ENCODE results near the gene FIBIN. TPM values are rescaled to one million over a fixed set of nuclear protein-coding genes. Genes with fewer than 3 reads are reported as not detected.

The FIBIN gene
- total RNA-seq, 1 experiment from 2014 or later, result not detected

- no TSS peak for BruUV-seq (replicated peaks)
- H3K9me2 ChIP-seq (ENCODE audit: insufficient read depth), result no peaks in the 10 kb centered on the region
- ChIA-PET CTCF (no interaction called here), POLR2A (ENCODE audit: unreplicated experiment) (no interaction called here)
- intact Hi-C loops (cut with micrococcal nuclease; ENCODE audit: unreplicated experiment), result no loop called here
- H2AFZ ChIP-seq, result no peak overlapping the region
- H3K4me3 ChIP-seq, result no peak overlapping the region
- DNase-seq, result no peak
- no peak overlapping the region for H3K27ac ChIP-seq
- H3F3A ChIP-seq (ENCODE audit: insufficient read depth, low read depth), result no peaks in the 10 kb centered on the region
- no peaks in the 10 kb centered on the region for H3K27me3 ChIP-seq (ENCODE audit: insufficient read depth, low read depth)
- no peaks in the 10 kb centered on the region for H3K4me1 ChIP-seq (replicated peaks; ENCODE audit: insufficient read depth)
- no peaks in the 10 kb centered on the region for H3K79me2 ChIP-seq (ENCODE audit: low read depth)
- no peak overlapping the region for H3K4me2 ChIP-seq
- no peak for TF ChIP-seq EZH2 (IDR thresholded peaks at IDR 0.05; ENCODE audit: low read depth)
- TF ChIP-seq CTCF (conservative IDR thresholded peaks at IDR 0.05), result no peak
- no peaks in the 10 kb centered on the region for H3K9me3 ChIP-seq (ENCODE audit: insufficient read depth, low read depth)
- no peaks in the 10 kb centered on the region for H4K20me1 ChIP-seq (ENCODE audit: insufficient read depth)
- no peaks in the 10 kb centered on the region for H3K36me3 ChIP-seq (ENCODE audit: low read depth)
Observed at GRCh38 chr11:26947379-26947844, 46.5 kb upstream of the FIBIN start.

GRCh38 chr11:26947904-26948639 lies 45.8 kb upstream of the FIBIN start:
- no TSS peak for BruUV-seq (replicated peaks)
- POLR2A ChIA-PET (ENCODE audit: unreplicated experiment), result no interaction called here
- Histone ChIP-seq H3K9me3 (ENCODE audit: insufficient read depth, low read depth) (no peaks in the 10 kb centered on the region), H3K27ac (no peak overlapping the region), H3F3A (ENCODE audit: insufficient read depth, low read depth) (no peaks in the 10 kb centered on the region), H3K4me2 (no peak overlapping the region), H2AFZ (no peak overlapping the region), H4K20me1 (ENCODE audit: insufficient read depth) (no peaks in the 10 kb centered on the region), H3K27me3 (ENCODE audit: insufficient read depth, low read depth) (no peaks in the 10 kb centered on the region), H3K4me3 (no peak overlapping the region), H3K79me2 (ENCODE audit: low read depth) (no peaks in the 10 kb centered on the region), H3K36me3 (ENCODE audit: low read depth) (no peaks in the 10 kb centered on the region), H3K9me2 (ENCODE audit: insufficient read depth) (no peaks in the 10 kb centered on the region), H3K4me1 (replicated peaks; ENCODE audit: insufficient read depth) (no peaks in the 10 kb centered on the region)
- intact Hi-C loops (cut with micrococcal nuclease; ENCODE audit: unreplicated experiment), result no loop called here
- CTCF ChIA-PET, result no interaction called here
- DNase-seq, result no peak
- TF ChIP-seq EZH2 (IDR thresholded peaks at IDR 0.05; ENCODE audit: low read depth) (no peak), CTCF (conservative IDR thresholded peaks at IDR 0.05) (no peak)

- no TSS peak for BruUV-seq (replicated peaks)
- H3K79me2 ChIP-seq (ENCODE audit: low read depth), result no peaks in the 10 kb centered on the region
- no peaks in the 10 kb centered on the region for H3F3A ChIP-seq (ENCODE audit: insufficient read depth, low read depth)
- no peak for DNase-seq
- no peaks in the 10 kb centered on the region for H3K36me3 ChIP-seq (ENCODE audit: low read depth)
- intact Hi-C loops (cut with micrococcal nuclease; ENCODE audit: unreplicated experiment), result no loop called here
- TF ChIP-seq CTCF (conservative IDR thresholded peaks at IDR 0.05) (no peak), EZH2 (IDR thresholded peaks at IDR 0.05; ENCODE audit: low read depth) (no peak)
- H3K27ac ChIP-seq, result no peak overlapping the region
- no peak overlapping the region for H3K4me3 ChIP-seq
- H4K20me1 ChIP-seq (ENCODE audit: insufficient read depth), result no peaks in the 10 kb centered on the region
- CTCF ChIA-PET, result no interaction called here
- H3K27me3 ChIP-seq (ENCODE audit: insufficient read depth, low read depth), result no peaks in the 10 kb centered on the region
- H3K4me2 ChIP-seq, result no peak overlapping the region
- H3K9me3 ChIP-seq (ENCODE audit: insufficient read depth, low read depth), result no peaks in the 10 kb centered on the region
- POLR2A ChIA-PET (ENCODE audit: unreplicated experiment), result no interaction called here
- H3K4me1 ChIP-seq (replicated peaks; ENCODE audit: insufficient read depth), result no peaks in the 10 kb centered on the region
- no peak overlapping the region for H2AFZ ChIP-seq
- no peaks in the 10 kb centered on the region for H3K9me2 ChIP-seq (ENCODE audit: insufficient read depth)
Observed at GRCh38 chr11:26948881-26949280, 45.0 kb upstream of the FIBIN start.
